ENCODE data around the gene NELFA. TPM values are rescaled to one million over a fixed set of nuclear protein-coding genes. Genes with fewer than 3 reads are reported as not detected.

NELFA gene
- total and polyA plus RNA-seq, 2 donors from 2014 or later = 17.8 to 39.1 TPM

GRCh38 chr4:1939664-1940509, 68.9 kb downstream of the NELFA start:
- no peak overlapping the region for H3K9ac ChIP-seq (ENCODE audit: low read length in 3 of 3)
- no peaks in the 10 kb centered on the region for H3K4me1 ChIP-seq (ENCODE audit: control insufficient read depth in 2 of 3, insufficient read depth in 2 of 3, low read depth in 1 of 3, low read length in 3 of 3)
- H3K27ac ChIP-seq (ENCODE audit: low read depth in 2 of 2, low read length in 2 of 2) = no peak overlapping the region
- no peak for FAIRE-seq
- H3K27me3 ChIP-seq (ENCODE audit: control insufficient read depth, insufficient read depth, low read length) = no peaks in the 10 kb centered on the region
- peaks cover 4 to 19% (median 16%) of the 10 kb centered on the region in 3 donors for H3K36me3 ChIP-seq (ENCODE audit: control insufficient read depth in 2 of 3, insufficient read depth in 3 of 3, low read length in 3 of 3)
- DNase-seq = peak in 3 of 5 donors; percentile 6 to 12 (median 7)
- intact Hi-C loops (cut with DNase I) = no loop called here
- no peaks in the 10 kb centered on the region for H3K9me3 ChIP-seq (ENCODE audit: control insufficient read depth in 2 of 3, insufficient read depth in 1 of 3, low read length in 3 of 3)
- TF ChIP-seq CTCF (IDR thresholded peaks at IDR 0.05; ENCODE audit: borderline replicate concordance, extremely low read depth, insufficient read depth) = no peak
- H3K4me3 ChIP-seq (ENCODE audit: low read length in 3 of 3) = no peak overlapping the region

- Histone ChIP-seq H3K9ac (ENCODE audit: low read length in 3 of 3) (no peak overlapping the region), H3K9me3 (ENCODE audit: control insufficient read depth in 2 of 3, insufficient read depth in 1 of 3, low read length in 3 of 3) (no peaks in the 10 kb centered on the region), H3K4me1 (ENCODE audit: control insufficient read depth in 2 of 3, insufficient read depth in 2 of 3, low read depth in 1 of 3, low read length in 3 of 3) (no peaks in the 10 kb centered on the region), H3K36me3 (ENCODE audit: control insufficient read depth in 2 of 3, insufficient read depth in 3 of 3, low read length in 3 of 3) (peaks cover 4 to 20% (median 14%) of the 10 kb centered on the region in 3 donors), H3K27ac (ENCODE audit: low read depth in 2 of 2, low read length in 2 of 2) (no peak overlapping the region), H3K27me3 (ENCODE audit: control insufficient read depth, insufficient read depth, low read length) (no peaks in the 10 kb centered on the region), H3K4me3 (ENCODE audit: low read length in 3 of 3) (no peak overlapping the region)
- peak in 1 of 5 donors; percentile 13 for DNase-seq
- no peak for TF ChIP-seq CTCF (IDR thresholded peaks at IDR 0.05; ENCODE audit: borderline replicate concordance, extremely low read depth, insufficient read depth)
- no peak for FAIRE-seq
- intact Hi-C loops (cut with DNase I) = no loop called here
Observed at GRCh38 chr4:1938027-1938426, 70.7 kb downstream of the NELFA start.

- FAIRE-seq (no peak), DNase-seq (peak in 1 of 5 donors; percentile 18)
- no peak overlapping the region for H3K27ac ChIP-seq (ENCODE audit: low read depth in 2 of 2, low read length in 2 of 2)
- no peak overlapping the region for H3K4me3 ChIP-seq (ENCODE audit: low read length in 3 of 3)
- H3K4me1 ChIP-seq (ENCODE audit: control insufficient read depth in 2 of 3, insufficient read depth in 2 of 3, low read depth in 1 of 3, low read length in 3 of 3) = no peaks in the 10 kb centered on the region
- no peak for TF ChIP-seq CTCF (IDR thresholded peaks at IDR 0.05; ENCODE audit: borderline replicate concordance, extremely low read depth, insufficient read depth)
- intact Hi-C loops (cut with DNase I) = no loop called here
- no peak overlapping the region for H3K9ac ChIP-seq (ENCODE audit: low read length in 3 of 3)
- no peaks in the 10 kb centered on the region for H3K9me3 ChIP-seq (ENCODE audit: control insufficient read depth in 2 of 3, insufficient read depth in 1 of 3, low read length in 3 of 3)
- H3K36me3 ChIP-seq (ENCODE audit: control insufficient read depth in 2 of 3, insufficient read depth in 3 of 3, low read length in 3 of 3) = peaks cover 4 to 25% (median 10%) of the 10 kb centered on the region in 3 donors
- no peaks in the 10 kb centered on the region for H3K27me3 ChIP-seq (ENCODE audit: control insufficient read depth, insufficient read depth, low read length)
Observed at GRCh38 chr4:1937550-1937949, 71.2 kb downstream of the NELFA start.
